NCI-H2081 treated with DMSO at 0.1 percent for 48 hours (cell line): ENCODE measurements around the gene SMC5.
"Not testable (repeated sequence)": the region's sequence is repeated elsewhere in the genome, so short reads cannot be mapped to it uniquely, and the experiment has no call there.

Experiments
- DNase-seq: peaks from one replicate; lab custom pipeline; 2025; lab: John Stamatoyannopoulos, UW

The SMC5 gene

GRCh38 chr9:70263421-70263820 lies 4.6 kb downstream of the SMC5 start:
- DNase-seq = no peak

GRCh38 chr9:70278305-70278704 lies 19.5 kb downstream of the SMC5 start:
- no peak for DNase-seq

DNA sequence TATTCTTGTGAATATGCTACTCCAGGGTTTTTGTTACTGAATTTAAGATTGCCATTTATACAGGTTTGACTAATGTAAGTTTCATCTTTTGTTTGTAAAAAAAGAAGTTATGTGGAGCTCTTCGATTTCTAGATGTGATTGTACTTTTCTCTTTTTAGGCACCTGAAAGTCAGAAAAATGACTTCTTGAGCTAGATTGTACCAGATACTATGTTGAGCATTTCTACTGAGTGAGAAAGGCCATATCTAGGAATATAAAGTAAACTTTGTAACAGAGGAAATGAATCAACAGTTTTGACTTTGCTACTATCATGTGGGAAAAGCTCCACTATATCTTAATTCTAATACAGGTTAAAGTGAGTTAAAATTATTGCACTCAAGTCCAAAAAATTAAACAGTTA lies 25.1 kb downstream of the SMC5 start:
- DNase-seq = no peak

DNA sequence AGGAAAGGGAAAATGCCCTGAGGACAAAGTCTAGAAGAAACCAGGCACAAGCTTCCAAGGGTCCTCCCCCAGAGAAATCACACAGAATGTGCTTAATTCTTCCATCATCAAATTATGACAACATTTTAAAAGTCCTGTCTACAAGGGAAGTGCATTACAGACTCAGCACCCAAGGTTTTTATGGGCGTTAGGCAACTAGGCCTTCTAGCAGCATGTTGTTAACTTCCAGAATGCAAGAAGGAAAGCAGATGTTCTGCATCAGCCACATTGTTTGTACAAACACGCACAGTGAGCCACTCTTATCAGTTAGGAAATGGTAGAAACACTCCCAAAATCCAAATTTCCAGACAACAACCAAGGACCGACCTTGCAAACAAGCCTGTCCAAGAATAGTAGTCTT lies 26.5 kb downstream of the SMC5 start:
- DNase-seq = no peak

GRCh38 chr9:70285981-70286598 lies 27.3 kb downstream of the SMC5 start:
- DNase-seq = no peak

GRCh38 chr9:70290626-70291025 lies 31.8 kb downstream of the SMC5 start:
- no peak for DNase-seq

DNA sequence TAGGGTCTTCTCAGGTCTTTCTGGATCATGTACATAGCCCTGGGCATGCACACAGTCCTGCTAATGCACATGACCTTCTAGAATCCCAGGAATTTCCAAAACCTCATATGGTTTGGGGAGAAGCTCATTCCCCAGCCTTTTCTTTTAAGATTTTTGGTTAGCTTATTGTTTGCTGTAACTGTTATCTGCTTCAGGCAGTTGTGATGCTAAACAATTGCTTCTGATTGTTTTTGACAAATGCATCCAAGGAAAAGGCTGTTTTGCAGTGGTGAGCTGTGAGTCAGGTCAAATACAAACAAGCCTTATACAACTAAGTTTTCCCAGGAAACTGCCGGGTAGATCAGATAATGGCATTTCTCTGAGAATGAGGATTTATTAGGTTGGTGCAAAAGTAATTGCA lies 32.7 kb downstream of the SMC5 start:
- DNase-seq = no peak

- no peak for DNase-seq
Measured at GRCh38 chr9:70292253-70292652, 33.5 kb downstream of the SMC5 start.

GRCh38 chr9:70293214-70293613 lies 34.4 kb downstream of the SMC5 start:
- DNase-seq = no peak

GRCh38 chr9:70297141-70297540 lies 38.4 kb downstream of the SMC5 start:
- DNase-seq = no peak

DNA sequence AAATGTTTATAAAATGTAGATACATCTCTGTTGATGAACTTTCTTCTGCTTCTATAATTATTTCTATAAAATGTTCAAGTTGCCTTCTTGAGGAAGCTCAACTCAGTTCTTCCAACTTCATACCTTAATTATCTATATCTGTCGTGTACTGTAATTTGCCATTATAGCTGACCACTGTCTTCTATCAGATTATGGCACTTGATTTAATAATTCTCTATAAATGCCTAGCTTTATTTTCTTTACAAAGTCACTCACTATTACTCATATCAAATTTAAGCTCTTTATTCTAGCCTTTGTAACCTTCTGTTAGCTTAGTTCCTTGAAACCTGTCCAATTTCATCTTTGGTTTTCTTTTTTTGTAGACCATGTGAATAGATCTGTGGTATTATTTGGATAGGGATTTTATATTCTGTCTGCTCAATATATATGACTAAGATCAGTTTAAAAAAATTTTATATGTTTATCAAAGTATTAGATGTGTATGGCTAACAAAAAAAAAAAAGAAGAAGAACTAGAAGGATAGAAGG lies 39.5 kb downstream of the SMC5 start:
- DNase-seq = no peak

DNA sequence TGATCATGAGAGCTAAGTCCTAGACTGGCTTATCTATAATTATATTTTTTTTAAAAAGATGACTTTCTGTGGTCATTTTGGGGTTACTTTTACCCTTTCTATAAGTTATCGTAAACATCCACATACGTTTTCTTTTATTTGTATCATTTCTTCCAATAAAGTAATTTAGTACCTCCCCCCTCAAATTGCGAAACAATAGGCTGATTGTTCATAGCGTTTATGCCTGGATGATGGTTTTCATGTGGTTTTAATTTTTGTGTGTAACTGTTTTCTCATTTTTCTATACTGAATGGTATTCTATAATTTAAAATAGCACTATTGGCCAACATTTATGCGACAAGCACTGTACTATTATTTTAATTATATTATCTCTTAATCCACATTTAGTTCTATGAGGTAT lies 44.5 kb downstream of the SMC5 start:
- no peak for DNase-seq

DNA sequence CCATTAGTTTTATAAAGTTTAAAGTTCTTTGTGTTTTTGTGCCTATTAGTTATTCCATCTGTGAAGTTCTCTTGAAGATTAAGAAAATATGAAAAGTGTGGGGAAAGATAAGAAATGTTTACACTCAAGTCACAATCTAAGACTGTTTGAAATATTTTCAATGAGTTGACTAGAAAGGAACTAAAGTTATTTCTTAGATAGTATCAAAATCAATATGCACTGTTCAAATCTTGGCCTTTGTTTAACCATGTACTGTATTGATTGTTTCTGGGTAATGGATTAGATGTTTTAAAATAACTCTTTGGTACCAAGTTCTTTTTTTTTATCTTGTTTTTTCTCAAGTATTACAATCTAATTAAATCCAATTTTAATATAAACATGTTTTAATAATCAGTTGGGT lies 46.0 kb downstream of the SMC5 start:
- no peak for DNase-seq

GRCh38 chr9:70315389-70315788 lies 56.6 kb downstream of the SMC5 start:
- no peak for DNase-seq

- no peak for DNase-seq
Measured at GRCh38 chr9:70318002-70318401, 59.2 kb downstream of the SMC5 start.

GRCh38 chr9:70322096-70322495 lies 63.3 kb downstream of the SMC5 start:
- DNase-seq = no peak

DNA sequence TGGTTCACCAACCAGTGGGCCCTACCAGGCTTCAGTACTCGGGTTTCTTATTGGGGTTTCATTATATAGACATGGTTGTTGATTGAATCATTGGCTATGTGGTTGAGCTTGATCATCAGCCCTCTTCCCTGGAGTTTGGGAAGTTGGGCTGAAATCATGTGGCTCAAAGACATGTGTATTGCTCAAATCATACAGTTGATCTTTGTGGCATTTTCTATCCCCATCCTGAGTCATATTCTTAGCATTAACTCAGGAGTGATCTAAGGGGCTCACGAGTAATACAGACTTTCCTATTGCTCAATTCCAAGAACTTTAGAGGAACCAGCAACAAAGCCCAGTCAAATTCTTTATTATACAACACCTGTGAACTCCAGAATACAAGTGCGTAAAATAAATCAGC lies 66.2 kb downstream of the SMC5 start:
- no peak for DNase-seq

DNA sequence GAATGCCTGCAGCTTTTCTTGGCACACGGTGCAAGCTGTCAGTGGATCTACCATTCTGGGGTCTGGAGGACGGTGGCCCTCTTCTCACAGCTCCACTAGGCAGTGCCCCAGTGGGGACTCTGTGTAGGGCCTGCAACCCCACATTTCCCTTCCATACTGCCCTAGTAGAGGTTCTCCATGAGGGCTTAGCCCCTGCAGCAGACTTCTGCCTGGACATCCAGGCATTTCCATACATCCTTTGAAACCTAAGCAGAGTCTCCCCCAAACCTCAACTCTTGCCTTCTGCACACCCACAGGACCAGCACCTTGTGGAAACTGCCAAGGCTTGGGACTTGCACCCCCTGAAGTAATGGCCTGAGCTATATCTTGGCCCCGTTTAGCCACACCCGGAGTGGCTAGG lies 69.8 kb downstream of the SMC5 start:
- DNase-seq = not testable (repeated sequence)

DNA sequence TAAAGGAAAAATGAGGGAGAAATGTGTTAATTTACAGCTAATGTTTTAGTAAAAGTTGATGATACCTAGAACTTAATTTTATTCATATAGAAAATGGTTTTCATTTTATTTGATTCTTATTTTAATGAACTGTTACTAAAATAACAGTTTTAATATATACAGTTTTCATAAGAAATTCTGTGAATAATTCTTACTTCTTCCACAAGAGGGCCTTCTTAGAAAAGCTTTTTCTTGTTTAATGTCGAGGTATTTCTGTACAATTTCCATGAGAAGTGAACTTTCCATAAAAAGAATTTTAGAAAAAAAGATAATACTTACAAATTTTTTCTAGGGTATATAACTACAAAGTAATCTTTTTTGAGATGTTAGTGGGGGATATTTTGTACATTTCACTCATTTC lies 81.8 kb downstream of the SMC5 start:
- no peak for DNase-seq

DNA sequence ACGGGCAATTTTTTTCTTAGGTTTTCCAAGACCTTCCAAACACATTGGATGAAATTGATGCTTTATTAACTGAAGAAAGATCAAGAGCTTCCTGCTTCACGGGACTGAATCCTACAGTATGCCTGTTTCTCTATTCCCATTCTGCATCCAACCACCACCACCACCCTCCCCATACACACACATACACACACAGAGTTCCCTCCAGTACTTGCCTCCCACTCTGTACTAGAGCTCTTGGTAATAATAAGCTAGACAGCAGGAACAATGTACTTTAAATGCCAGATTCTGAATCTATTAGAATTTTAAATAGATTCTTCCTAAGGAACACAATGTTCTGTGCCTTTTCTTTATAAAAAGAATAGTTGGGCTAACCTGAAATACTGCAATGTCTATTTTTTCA lies 88.3 kb downstream of the SMC5 start:
- DNase-seq = no peak

- no peak for DNase-seq
Measured at GRCh38 chr9:70352356-70352755, 93.6 kb downstream of the SMC5 start.

- no peak for DNase-seq
Measured at GRCh38 chr9:70352802-70353201, 94.0 kb downstream of the SMC5 start.

DNA sequence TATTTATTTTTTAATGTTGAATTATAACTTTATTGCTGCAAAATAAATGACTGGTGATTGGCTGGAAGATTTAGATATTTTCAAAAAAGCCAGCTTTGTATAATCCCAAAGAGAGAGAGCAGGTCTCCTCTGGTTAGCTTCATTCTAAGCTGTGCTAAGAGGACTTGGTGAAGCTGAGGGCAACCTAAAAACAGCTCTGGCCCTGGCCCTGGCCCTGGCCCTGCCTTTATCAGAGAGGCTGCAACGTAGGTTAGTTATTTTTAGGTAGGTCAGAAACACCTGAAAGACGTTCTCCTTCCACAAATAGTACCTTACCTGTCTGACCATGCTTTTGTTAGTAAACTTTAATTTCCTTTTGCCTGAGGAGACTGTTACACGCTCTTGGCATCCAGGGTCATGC lies 97.0 kb downstream of the SMC5 start:
- DNase-seq = no peak

GRCh38 chr9:70362952-70363351 lies 104.2 kb downstream of the SMC5 start:
- no peak for DNase-seq

- DNase-seq = no peak
Measured at GRCh38 chr9:70363760-70364159, 105.0 kb downstream of the SMC5 start.
